ENCODE results near the gene MASP1.
"Not testable (repeated sequence)": the region's sequence is repeated elsewhere in the genome, so short reads cannot be mapped to it uniquely, and the experiment has no call there.

Gene MASP1

GRCh38 chr3:187223799-187224198 is 67.7 kb downstream of the MASP1 start:
- DNase-seq (ENCODE audit: low read depth), result no peak

DNA sequence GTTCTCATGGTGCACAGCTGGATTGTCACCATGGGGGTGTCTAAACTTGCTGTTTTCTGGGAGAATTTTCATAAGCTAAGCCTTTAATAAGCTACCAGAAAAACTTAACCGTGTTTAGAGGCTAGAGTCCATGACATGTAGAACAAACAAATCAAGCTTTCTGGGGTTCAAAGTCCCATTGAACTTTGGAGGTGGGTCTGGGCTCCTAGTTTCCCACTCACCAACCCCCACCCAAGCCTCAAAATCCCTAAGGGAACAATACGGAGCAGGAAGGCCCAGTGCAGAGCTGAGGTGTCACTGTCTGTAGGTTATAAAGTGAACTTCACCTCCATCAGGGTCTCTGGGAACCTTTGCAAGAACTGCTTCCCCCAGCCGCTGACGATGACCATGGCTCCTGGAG is 68.7 kb downstream of the MASP1 start:
- DNase-seq (ENCODE audit: low read depth), result no peak

GRCh38 chr3:187215460-187215859 is 76.1 kb downstream of the MASP1 start:
- DNase-seq (ENCODE audit: low read depth), result no peak

DNA sequence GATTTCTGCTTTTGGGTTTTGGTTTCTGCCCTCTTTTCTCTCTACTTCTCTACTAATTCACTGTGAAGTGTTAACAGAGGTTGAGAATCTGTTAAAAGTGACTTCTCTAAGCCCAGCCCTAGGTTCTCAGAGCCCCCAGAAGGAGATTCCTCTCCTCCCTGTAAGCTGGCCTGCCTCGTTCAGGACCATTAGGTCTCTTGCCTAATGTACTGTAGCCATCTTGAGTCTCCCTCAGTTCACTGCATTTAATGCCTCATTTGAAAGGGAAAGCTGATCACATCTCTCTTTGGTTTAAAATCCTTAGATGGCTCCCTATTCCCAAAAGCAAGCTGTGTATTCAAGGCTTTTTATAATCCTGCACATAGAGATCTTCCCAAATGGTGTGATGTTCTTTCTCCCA is 77.9 kb downstream of the MASP1 start:
- no peak for DNase-seq (ENCODE audit: low read depth)

GRCh38 chr3:187212705-187213104 is 78.8 kb downstream of the MASP1 start:
- DNase-seq (ENCODE audit: low read depth), result no peak

GRCh38 chr3:187212196-187212545 is 79.4 kb downstream of the MASP1 start:
- DNase-seq (ENCODE audit: low read depth), result no peak

GRCh38 chr3:187211532-187212195 is 79.9 kb downstream of the MASP1 start:
- DNase-seq (ENCODE audit: low read depth), result no peak

DNA sequence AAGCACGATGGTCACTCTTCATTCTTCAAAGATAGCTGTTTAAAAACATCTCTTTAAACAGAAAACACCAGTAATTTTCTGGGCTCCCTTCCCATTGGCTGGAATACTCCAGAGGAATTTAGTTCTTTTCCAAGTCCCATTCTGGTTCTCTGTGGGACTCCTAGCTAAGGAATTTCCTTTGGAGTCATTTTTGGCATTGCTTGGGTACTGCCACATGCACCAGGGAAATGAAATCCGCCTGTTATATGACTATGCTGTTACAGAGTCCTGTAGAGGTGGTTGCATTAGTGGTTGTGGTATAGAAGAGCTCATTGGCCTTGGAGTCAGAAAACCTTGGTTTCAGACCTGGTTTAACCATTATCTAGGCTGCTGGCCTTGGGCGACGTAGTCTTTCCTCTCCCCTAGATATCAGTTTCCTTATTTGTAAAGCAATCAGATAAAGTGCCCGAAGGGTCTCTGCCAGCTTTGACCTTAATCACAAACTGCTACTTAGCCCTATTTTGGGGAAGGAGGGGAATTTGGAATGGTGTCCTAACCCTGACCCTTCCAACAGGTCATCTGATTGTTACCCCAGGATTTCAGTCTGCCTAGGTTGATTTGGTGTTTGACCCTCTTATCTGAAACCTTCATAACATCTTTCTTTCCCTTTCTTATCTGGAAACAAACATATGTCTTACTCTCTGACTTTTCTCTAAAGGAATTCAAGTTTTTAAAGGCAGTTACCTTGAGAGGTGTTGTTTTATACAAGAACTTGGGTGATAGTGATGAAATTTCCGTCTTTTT is 80.8 kb downstream of the MASP1 start:
- no peak for DNase-seq (ENCODE audit: low read depth)

DNA sequence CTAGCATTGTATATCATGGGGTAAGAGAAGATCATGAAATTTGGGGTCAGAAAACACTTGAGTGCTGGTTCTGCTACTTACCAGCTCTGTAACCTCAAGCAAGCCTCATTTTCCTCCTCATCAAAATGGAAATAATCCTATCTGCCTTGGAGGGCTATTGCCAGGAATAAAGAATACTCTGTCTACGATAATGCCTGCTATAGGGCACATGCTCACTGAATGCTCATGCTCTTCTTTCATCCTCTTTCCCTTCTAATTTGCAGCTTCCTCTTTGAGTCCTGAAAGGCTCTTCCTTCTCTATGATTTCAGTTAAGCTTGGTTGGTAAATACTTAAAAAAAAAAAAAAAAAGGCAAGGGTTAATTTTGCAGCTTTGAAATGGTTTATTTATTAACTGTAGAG is 81.4 kb downstream of the MASP1 start:
- DNase-seq (ENCODE audit: low read depth), result no peak

DNA sequence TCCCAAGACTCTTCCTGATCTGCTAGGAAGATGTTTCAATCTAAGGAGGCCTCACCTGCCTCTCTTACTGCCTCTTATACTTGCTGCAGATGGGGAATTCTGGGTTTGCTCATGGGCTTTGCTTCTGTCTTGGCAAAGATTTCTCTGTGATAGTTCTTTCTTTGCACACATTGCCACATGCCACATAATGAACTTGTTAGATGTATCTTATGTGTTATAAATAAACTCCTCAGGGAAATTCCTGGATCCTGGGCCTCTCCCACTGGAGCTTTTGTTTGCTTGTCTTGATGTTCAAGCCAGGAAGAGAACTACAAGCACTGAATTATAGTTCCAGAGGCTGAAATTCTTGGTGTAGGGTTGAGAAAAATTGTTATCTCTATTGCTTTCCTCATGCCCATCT is 82.0 kb downstream of the MASP1 start:
- DNase-seq (ENCODE audit: low read depth), result no peak

DNA sequence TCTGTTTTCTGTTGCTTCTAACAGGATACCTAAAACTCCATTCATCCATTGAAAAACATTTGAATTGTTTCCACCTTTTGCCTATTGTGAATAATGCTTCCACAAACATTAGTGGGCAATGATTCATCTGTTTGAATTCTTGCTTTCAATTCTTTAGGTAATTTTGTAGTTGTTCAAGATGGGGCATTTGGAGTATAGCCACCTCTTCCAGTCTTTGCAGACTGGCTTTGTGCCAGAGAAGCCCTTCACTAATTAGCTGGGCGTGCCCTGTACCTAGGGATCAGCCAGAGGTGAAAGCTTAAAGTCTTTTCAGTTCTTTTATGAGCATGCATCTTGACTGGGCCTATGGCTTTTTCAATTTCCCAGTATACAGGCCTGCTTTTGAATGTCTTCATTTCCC is 83.4 kb downstream of the MASP1 start:
- no peak for DNase-seq (ENCODE audit: low read depth)

GRCh38 chr3:187207624-187208023 is 83.9 kb downstream of the MASP1 start:
- DNase-seq (ENCODE audit: low read depth), result no peak

DNA sequence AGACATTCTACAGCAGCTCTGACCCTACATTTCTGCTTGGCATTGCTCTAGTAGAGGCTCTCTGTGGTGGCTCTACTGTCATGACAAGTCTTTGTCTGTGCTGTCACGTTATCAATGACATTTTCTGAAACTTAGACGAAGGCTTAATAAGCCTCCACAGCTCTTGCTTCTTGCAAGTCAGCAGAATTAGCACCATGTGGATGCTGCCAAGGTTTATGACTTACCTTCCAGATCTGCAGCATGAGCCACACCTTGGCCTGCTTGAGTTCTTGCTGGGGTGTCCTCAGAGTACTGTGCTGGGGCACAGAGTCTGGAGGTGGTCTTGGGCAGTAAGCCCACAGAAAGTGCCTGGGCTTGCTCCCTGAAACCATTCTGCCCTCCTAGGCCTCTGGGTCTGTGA is 84.5 kb downstream of the MASP1 start:
- DNase-seq (ENCODE audit: low read depth), result no peak

- no peak for DNase-seq (ENCODE audit: low read depth)
Observed at GRCh38 chr3:187205683-187206082, 85.9 kb downstream of the MASP1 start.

GRCh38 chr3:187199463-187200050 is 92.0 kb downstream of the MASP1 start:
- DNase-seq (ENCODE audit: low read depth), result not testable (repeated sequence)

DNA sequence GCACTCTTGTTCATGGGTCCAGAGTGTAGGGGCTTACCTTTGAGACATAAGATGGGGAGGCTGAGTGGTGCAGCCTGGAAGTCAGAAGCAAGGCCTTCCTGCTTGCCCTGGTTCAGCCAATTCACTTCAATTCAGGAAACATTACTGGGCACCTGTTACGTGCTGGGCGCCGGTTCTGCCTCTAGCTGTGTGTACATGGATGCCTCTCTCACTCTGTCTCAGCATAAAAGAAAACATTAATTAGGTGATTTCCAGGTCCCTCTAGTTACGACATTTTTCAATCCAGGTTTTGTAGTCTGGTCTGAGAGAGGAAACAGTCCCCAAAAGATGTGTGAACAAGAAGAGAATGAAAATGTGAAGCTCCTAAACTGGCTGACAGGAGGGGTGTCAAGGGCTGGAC is 93.0 kb downstream of the MASP1 start:
- no peak for DNase-seq (ENCODE audit: low read depth)

- no peak for DNase-seq (ENCODE audit: low read depth)
Observed at GRCh38 chr3:187197335-187197649, 94.2 kb downstream of the MASP1 start, which contains the start of gene RTP1. Gene RTP1 (plus strand): TSS chr3:187197486. CDS start chr3:187197516, 30 bp downstream.

GRCh38 chr3:187196573-187197334 is 94.8 kb downstream of the MASP1 start:
- no peak for DNase-seq (ENCODE audit: low read depth)

DNA sequence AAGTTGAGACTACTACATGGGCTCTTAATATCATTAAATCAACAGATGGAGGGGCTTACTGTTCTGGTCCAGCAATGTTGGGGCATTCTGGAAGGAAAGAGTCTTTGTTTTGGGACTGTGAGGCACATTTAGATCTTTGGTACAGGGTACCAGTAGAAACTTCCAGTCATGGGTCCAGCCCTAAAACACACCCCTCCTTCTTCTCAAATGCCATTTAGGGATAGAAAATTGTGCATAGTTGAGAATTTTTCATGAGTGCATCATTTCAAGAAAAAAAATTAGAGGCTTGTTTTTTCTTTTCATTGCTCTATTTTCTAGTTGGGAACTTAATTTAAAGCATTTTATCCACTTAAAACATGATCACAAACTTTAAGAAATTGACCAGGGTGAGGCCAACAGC is 98.4 kb downstream of the MASP1 start:
- no peak for DNase-seq (ENCODE audit: low read depth)

GRCh38 chr3:187191271-187191670 is 100.3 kb downstream of the MASP1 start:
- no peak for DNase-seq (ENCODE audit: low read depth)

- DNase-seq (ENCODE audit: low read depth), result no peak
Observed at GRCh38 chr3:187188931-187189330, 102.6 kb downstream of the MASP1 start.

- DNase-seq (ENCODE audit: low read depth), result no peak
Observed at GRCh38 chr3:187186801-187187421, 104.6 kb downstream of the MASP1 start.

Measured in activated T-cell treated with anti-CD3 and anti-CD28 coated beads for 48 hours (primary cell).